Measurements from ENCODE around the gene PFN1. TPM values are rescaled to one million over a fixed set of nuclear protein-coding genes. Genes with fewer than 3 reads are reported as not detected.

PFN1 gene
- total and polyA plus RNA-seq, 10 of the 15 experiments (the other 5 are each of a cell fraction or from before 2014, with no cell fraction given) = 154 to 3,892 (median 1,918) TPM

DNA sequence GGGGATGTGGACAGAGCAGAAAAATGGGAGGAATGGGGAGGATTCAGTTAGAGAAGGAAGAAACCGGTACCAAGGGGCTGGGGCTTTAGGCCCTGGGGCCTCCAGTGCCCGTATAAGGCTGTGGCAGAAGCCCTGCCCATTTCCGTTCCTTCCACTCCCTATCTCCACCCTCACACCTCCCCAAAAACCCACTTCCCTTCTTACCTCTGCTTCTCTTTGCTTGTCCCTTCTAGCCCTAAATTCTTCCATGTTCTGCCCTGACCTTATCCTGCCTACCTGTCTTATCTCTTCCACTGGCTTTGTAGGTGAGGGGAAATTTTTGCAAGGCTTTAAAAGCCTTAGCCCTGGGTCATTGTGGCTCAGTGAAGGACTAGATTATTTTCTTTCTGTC, 4.2 kb downstream of the PFN1 start (continued):
- no peak for TF ChIP-seq TCF3 (IDR thresholded peaks at IDR 0.05; ENCODE audit: borderline replicate concordance, insufficient read depth, low read depth, low read length)
- no peak for TF ChIP-seq TBL1XR1 (IDR thresholded peaks at IDR 0.05; ENCODE audit: low read depth, low read length)
- TF ChIP-seq NRF1 (conservative IDR thresholded peaks at IDR 0.05; ENCODE audit: low read depth, low read length) = no peak
- TF ChIP-seq EP300 (IDR thresholded peaks at IDR 0.05; ENCODE audit: borderline replicate concordance in 1 of 2, control insufficient read depth in 1 of 2, low read depth in 2 of 2, low read length in 2 of 2) = no peak
- TF ChIP-seq CHD4 (IDR thresholded peaks at IDR 0.05) = no peak
- no peak; the same call in 1 of the 2 replicates for TF ChIP-seq DPF2 (IDR thresholded peaks at IDR 0.05)
- TF ChIP-seq, protein P1, sequence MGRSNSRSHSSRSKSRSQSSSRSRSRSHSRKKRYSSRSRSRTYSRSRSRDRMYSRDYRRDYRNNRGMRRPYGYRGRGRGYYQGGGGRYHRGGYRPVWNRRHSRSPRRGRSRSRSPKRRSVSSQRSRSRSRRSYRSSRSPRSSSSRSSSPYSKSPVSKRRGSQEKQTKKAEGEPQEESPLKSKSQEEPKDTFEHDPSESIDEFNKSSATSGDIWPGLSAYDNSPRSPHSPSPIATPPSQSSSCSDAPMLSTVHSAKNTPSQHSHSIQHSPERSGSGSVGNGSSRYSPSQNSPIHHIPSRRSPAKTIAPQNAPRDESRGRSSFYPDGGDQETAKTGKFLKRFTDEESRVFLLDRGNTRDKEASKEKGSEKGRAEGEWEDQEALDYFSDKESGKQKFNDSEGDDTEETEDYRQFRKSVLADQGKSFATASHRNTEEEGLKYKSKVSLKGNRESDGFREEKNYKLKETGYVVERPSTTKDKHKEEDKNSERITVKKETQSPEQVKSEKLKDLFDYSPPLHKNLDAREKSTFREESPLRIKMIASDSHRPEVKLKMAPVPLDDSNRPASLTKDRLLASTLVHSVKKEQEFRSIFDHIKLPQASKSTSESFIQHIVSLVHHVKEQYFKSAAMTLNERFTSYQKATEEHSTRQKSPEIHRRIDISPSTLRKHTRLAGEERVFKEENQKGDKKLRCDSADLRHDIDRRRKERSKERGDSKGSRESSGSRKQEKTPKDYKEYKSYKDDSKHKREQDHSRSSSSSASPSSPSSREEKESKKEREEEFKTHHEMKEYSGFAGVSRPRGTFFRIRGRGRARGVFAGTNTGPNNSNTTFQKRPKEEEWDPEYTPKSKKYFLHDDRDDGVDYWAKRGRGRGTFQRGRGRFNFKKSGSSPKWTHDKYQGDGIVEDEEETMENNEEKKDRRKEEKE (IDR thresholded peaks at IDR 0.05) = no peak
- TF ChIP-seq, protein P2, sequence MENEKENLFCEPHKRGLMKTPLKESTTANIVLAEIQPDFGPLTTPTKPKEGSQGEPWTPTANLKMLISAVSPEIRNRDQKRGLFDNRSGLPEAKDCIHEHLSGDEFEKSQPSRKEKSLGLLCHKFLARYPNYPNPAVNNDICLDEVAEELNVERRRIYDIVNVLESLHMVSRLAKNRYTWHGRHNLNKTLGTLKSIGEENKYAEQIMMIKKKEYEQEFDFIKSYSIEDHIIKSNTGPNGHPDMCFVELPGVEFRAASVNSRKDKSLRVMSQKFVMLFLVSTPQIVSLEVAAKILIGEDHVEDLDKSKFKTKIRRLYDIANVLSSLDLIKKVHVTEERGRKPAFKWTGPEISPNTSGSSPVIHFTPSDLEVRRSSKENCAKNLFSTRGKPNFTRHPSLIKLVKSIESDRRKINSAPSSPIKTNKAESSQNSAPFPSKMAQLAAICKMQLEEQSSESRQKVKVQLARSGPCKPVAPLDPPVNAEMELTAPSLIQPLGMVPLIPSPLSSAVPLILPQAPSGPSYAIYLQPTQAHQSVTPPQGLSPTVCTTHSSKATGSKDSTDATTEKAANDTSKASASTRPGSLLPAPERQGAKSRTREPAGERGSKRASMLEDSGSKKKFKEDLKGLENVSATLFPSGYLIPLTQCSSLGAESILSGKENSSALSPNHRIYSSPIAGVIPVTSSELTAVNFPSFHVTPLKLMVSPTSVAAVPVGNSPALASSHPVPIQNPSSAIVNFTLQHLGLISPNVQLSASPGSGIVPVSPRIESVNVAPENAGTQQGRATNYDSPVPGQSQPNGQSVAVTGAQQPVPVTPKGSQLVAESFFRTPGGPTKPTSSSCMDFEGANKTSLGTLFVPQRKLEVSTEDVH (IDR thresholded peaks at IDR 0.05; ENCODE audit: low read depth, partially characterized antibody) = peak; percentile 54
- TF ChIP-seq, protein P3, sequence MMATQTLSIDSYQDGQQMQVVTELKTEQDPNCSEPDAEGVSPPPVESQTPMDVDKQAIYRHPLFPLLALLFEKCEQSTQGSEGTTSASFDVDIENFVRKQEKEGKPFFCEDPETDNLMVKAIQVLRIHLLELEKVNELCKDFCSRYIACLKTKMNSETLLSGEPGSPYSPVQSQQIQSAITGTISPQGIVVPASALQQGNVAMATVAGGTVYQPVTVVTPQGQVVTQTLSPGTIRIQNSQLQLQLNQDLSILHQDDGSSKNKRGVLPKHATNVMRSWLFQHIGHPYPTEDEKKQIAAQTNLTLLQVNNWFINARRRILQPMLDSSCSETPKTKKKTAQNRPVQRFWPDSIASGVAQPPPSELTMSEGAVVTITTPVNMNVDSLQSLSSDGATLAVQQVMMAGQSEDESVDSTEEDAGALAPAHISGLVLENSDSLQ (IDR thresholded peaks at IDR 0.05) = no peak
- no peak for TF ChIP-seq RBBP5 (conservative IDR thresholded peaks at IDR 0.05)
- TF ChIP-seq SMAD5 (IDR thresholded peaks at IDR 0.05; ENCODE audit: low read depth) = no peak
- TF ChIP-seq, protein P4, sequence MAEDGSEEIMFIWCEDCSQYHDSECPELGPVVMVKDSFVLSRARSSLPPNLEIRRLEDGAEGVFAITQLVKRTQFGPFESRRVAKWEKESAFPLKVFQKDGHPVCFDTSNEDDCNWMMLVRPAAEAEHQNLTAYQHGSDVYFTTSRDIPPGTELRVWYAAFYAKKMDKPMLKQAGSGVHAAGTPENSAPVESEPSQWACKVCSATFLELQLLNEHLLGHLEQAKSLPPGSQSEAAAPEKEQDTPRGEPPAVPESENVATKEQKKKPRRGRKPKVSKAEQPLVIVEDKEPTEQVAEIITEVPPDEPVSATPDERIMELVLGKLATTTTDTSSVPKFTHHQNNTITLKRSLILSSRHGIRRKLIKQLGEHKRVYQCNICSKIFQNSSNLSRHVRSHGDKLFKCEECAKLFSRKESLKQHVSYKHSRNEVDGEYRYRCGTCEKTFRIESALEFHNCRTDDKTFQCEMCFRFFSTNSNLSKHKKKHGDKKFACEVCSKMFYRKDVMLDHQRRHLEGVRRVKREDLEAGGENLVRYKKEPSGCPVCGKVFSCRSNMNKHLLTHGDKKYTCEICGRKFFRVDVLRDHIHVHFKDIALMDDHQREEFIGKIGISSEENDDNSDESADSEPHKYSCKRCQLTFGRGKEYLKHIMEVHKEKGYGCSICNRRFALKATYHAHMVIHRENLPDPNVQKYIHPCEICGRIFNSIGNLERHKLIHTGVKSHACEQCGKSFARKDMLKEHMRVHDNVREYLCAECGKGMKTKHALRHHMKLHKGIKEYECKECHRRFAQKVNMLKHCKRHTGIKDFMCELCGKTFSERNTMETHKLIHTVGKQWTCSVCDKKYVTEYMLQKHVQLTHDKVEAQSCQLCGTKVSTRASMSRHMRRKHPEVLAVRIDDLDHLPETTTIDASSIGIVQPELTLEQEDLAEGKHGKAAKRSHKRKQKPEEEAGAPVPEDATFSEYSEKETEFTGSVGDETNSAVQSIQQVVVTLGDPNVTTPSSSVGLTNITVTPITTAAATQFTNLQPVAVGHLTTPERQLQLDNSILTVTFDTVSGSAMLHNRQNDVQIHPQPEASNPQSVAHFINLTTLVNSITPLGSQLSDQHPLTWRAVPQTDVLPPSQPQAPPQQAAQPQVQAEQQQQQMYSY (CRISPR knock-in tag; IDR thresholded peaks at IDR 0.05) = 0 out of 2 replicates have a peak, but pooled peaks have one; percentile 29
- TF ChIP-seq ZNF622 (IDR thresholded peaks at IDR 0.05) = no peak
- TF ChIP-seq MTA3 (IDR thresholded peaks at IDR 0.05; ENCODE audit: borderline replicate concordance, low read length) = no peak
- peak; percentile 54 to 71 for TF ChIP-seq IKZF2 (IDR thresholded peaks at IDR 0.05)
- TF ChIP-seq, protein P5, sequence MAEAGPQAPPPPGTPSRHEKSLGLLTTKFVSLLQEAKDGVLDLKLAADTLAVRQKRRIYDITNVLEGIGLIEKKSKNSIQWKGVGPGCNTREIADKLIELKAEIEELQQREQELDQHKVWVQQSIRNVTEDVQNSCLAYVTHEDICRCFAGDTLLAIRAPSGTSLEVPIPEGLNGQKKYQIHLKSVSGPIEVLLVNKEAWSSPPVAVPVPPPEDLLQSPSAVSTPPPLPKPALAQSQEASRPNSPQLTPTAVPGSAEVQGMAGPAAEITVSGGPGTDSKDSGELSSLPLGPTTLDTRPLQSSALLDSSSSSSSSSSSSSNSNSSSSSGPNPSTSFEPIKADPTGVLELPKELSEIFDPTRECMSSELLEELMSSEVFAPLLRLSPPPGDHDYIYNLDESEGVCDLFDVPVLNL (IDR thresholded peaks at IDR 0.05; ENCODE audit: low read depth, low read length) = no peak
- no peak for TF ChIP-seq NR2C2 (IDR thresholded peaks at IDR 0.05; ENCODE audit: borderline replicate concordance, control insufficient read depth, insufficient read length, low read depth)

Measured in GM12878 (cell line).